Smooth muscle cell of the brain vasculature (primary cell): ENCODE data around the gene TRMT2A.

Source experiments
- DNase-seq: peaks from one replicate; pipeline ENCODE4 v3.0.0-alpha.2; 2012; ENCODE audit warnings: low read depth, low spot score

Gene TRMT2A

GRCh38 chr22:20063271-20064139, 53.5 kb downstream of the TRMT2A start:
- DNase-seq, result no peak

GRCh38 chr22:20062766-20063083, 54.3 kb downstream of the TRMT2A start:
- DNase-seq, result no peak

- no peak for DNase-seq
Observed at GRCh38 chr22:20062043-20062765, 54.8 kb downstream of the TRMT2A start.
